ENCODE results near the gene C5orf15.
"Not testable (repeated sequence)": the region's sequence is repeated elsewhere in the genome, so short reads cannot be mapped to it uniquely, and the experiment has no call there.

The C5orf15 gene

DNA sequence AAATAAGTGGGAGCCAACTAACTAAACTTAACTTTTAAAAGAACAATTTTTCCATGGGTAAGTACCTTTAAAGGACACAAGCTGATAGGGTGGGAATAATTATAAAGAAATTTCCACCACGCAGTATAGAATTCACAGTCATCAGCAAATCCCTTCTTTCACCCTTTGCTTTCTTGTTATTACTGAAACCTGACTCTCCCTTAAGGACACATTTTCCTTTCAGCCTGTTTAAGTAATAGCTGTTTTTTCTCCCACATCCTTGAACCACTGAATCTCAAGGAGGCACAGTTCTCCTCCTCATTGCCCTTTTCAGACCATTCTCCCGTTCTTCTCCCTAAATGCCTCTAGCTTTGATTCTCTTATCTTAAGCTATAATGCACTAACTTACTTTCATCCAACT is 6.3 kb downstream of the C5orf15 start:
- no peak for DNase-seq

GRCh38 chr5:133959643-133960042 is 8.8 kb downstream of the C5orf15 start:
- no peak for DNase-seq

- DNase-seq = no peak
These were observed 10.8 kb downstream of the C5orf15 start for GRCh38 chr5:133957591-133957990.

GRCh38 chr5:133957080-133957479 is 11.3 kb downstream of the C5orf15 start:
- DNase-seq = no peak

GRCh38 chr5:133956196-133956595 is 12.2 kb downstream of the C5orf15 start:
- DNase-seq = not testable (repeated sequence)

DNA sequence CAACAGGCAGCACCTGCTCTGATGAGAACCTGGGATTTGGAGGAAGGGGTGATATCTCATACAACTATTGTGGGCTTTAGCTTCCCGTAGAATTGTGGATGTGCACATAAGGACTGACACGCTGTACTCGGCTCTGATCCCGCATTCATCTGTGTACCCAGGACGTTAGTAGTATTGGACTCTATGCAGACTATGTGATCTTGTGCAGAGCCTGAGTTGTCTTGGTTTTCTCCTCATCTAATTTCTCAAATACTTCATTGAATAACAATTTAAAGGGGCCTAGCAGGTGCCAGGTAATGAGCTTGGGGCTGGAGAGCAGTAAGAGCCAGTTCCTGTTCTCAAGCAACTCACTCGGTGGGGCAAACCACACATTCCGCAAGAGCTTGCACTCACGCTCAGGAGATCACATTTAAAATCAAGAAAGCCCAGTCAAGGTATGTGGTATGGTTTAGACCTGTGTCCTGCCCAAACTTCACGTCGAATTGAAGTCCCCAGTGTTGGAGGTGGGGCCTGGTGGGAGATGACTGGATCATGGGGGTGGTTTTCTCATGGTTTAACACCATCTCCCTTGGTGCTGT is 14.8 kb downstream of the C5orf15 start:
- DNase-seq = no peak

DNA sequence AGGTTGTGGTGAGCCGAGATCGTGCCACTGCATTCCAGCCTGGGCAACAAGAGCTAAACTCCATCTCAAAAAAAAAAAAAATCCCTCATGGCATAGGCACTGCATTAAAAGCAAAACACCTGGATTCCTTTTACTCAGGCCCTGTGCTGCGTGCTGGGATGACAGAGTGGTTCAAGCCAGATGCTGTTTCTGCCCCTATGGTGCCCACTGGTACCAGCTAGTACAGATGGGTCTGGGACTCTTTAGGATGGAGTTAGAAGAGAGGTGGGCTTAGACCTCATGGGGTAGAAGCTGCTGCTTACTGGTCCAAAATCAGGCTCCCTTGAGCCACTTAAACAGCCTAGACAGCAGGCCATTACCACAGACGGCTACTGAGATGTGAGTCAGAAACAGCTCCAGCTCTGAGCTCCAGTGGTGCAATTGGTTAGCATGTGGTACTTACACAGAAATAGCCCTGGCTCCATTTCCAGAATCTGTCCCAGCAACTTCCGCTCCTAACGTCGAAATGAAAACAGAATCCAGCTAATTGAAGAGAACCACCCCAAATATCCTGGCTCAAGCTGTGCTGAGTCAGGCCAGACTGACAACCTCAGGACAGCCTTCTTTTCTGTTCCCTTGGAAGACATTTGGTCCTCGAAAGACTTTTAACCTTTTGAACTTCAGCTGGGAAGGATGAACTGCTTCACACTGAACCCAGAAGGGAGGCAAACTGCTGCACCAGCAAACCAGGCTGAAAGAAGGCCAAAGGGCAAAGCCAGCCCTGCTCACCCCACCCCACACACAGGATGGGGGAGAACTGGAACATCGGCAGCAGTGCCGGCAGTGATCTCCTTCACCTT is 15.5 kb downstream of the C5orf15 start:
- peak in 1 of 2 donors; percentile 21 for DNase-seq

GRCh38 chr5:133950821-133951612 is 17.4 kb downstream of the C5orf15 start:
- DNase-seq = no peak

GRCh38 chr5:133948721-133949120 is 19.7 kb downstream of the C5orf15 start:
- DNase-seq = no peak

DNA sequence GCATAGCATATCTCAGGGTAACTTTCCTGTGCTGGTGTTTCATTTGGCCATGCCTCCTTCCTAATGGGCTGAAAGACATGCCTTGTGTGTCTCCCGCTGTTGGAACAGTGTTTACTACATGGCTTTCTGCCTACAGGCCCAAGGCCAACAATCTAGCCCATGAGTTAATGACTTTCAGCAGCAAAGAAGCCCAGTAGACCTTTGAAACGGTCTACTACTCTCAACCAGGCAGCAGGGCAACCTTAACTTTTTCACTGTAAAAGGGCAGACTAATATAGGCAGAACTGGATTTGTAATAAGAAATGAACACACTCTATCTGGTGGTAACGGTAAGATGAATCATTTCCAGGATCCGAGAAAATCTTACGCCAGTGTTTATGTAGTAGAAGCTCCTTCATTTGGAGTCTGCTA is 21.0 kb downstream of the C5orf15 start:
- no peak for DNase-seq

GRCh38 chr5:133945568-133945967 is 22.9 kb downstream of the C5orf15 start:
- DNase-seq = no peak

- peak; percentile 13 to 68 for DNase-seq
These were observed 23.9 kb downstream of the C5orf15 start for GRCh38 chr5:133944263-133945185.

- DNase-seq = no peak
These were observed 25.0 kb downstream of the C5orf15 start for GRCh38 chr5:133943475-133943817.

- no peak for DNase-seq
These were observed 25.6 kb downstream of the C5orf15 start for GRCh38 chr5:133942614-133943474.

DNA sequence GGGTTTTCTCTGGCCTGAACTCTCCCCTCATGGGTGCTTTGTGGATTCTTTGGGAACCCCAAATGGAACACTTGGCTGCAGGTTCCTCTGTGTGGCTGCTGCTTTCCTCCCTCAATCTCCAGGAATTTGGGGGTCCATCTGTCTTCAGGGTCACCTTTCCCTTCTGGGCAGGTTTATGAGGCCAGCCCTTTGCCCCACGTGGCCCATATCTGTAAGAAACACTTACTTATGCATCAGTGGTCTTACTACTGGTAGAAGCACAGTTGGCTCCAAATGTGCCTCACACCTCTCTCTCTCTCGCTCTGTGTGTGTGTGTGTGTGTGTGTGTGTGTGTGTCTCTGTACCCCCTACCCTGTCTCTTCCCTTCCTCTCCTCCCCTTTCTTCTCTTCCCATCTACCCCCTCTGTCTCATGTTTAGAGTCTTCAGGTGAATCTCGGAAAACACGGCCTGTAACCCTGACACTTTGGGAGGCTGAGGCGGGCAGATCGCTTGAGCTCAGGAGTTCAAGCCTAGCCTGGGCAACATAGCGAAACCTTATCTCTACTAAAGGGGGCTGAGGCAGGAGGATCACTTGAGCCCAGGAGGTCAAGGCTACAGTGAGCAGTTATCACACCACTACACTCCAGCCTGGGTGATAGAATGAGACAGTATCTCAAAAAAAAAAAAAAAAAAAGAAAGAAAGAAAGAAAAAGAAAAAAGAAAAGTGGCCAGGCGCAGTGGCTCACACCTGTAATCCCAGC is 26.8 kb downstream of the C5orf15 start:
- no peak for DNase-seq

DNA sequence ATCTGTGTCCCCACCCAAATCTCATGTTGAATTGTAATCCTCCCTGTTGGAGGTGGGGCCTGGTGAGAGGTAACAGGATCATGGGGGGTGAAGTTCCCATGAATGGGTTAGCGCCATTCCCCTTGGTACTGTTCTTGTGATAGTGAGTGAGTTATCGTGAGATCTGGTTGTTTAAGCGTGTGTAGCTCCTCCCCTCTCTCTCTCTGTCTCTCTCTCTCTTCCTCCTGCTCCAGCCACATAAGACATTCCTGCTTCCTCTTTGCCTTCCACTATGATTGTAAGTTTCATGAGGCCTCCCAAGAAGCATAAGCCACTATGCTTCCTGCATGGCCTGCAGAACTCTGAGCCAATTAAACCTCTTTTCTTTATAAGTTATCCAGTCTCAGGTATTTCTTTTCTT is 28.8 kb downstream of the C5orf15 start:
- DNase-seq = no peak

DNA sequence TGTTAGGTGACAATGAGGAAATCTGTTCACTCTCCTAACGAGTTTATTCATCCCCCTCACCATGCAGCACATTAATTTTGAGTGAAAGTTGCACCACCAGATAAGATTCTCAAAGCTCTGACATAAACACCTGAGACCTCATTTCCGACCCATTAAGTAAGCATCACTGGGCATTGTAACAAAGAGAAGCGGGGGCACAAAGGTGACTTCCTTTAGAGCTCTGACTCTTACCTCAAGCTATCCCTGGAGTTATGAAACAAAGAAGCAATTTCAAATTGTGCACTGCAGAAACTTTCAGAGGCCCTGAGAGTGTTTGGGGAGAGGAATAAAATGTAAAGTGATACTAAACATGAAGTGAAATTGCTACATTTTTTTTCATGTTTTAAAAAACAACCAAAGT is 29.5 kb downstream of the C5orf15 start:
- DNase-seq = no peak

- DNase-seq = no peak
These were observed 30.2 kb downstream of the C5orf15 start for GRCh38 chr5:133938039-133938821.

DNA sequence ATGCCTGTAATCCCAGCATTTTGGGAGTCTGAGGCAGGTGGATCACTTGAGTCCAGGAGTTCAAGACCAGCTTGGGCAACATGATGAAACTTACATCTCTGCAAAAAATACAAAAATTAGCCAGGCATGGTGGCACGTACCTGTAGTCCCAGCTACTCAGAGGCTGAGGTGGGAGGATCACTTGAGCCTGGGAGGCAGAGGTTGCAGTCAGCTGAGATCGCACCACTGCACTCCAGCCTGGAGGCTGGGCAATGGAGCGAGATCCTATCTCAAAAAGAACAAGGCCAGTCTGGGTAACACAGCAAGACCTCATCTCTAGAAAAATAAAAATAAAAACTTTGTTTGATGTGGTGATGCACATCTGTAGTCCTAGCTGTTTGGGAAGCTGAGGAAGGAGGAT is 30.8 kb downstream of the C5orf15 start:
- not testable (repeated sequence) for DNase-seq

- no peak for DNase-seq
These were observed 31.8 kb downstream of the C5orf15 start for GRCh38 chr5:133936651-133937015.
